HG02884 (cell line): ENCODE data around the gene LKAAEAR1.

Source experiments
- ATAC-seq: cut with Tn5 transposase; IDR thresholded peaks from one replicate; pipeline ENCODE4 v1.9.1; 2021; ENCODE audit warnings: mild to moderate bottlenecking, moderate library complexity; ENCODE audit not compliant: unreplicated experiment

The LKAAEAR1 gene

GRCh38 chr20:64080013-64080812 lies 4.0 kb downstream of the LKAAEAR1 start, which contains the start of gene OPRL1:
Gene OPRL1 (plus strand): TSS chr20:64080082. CDS start chr20:64092721, 12,639 bp downstream.
- ATAC-seq = no peak

DNA sequence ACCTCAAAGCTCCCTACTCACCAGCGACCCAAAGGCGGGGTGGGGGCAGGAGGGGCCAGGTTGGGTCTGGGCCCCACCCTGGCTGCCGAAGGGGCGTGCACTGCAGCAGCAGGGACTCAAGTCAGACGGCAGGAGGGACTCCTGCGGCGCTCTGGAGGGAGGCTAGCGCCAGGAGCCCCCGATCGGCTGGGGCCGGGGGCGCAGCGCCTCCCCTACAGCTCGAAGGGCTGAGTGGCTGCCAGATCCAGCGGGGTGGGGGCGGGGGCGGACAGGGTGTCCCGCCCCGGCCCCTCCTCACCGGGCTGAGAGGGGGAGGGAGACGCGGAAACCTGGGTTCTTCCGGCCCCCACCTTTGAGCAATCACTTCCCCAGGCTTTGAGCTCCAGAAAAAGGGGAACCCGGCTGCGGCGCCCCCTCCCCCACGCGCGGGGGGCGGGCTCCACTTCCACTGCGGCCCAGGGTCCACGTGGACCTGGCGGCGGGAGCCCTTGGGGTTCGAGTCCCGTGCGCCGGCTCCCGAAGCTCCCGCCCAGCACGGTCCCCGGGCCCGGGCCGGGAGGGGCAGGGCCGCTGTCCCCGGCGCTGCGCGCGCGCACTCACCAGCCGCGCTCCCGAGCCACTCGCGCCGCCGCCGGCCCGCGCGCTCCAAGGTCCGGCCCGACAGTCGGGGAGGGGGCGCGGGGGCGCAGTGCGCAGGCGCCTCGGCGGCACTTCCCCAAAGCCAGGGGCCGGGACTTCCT lies 4.8 kb downstream of the LKAAEAR1 start, which contains the start of gene RGS19:
TSS of gene RGS19 (minus strand) at position 246 of the 740 bp plus-strand sequence. CDS start 2,632 bp downstream, outside the sequence.
- no peak for ATAC-seq

GRCh38 chr20:64078934-64079272 lies 5.3 kb downstream of the LKAAEAR1 start:
- no peak for ATAC-seq

DNA sequence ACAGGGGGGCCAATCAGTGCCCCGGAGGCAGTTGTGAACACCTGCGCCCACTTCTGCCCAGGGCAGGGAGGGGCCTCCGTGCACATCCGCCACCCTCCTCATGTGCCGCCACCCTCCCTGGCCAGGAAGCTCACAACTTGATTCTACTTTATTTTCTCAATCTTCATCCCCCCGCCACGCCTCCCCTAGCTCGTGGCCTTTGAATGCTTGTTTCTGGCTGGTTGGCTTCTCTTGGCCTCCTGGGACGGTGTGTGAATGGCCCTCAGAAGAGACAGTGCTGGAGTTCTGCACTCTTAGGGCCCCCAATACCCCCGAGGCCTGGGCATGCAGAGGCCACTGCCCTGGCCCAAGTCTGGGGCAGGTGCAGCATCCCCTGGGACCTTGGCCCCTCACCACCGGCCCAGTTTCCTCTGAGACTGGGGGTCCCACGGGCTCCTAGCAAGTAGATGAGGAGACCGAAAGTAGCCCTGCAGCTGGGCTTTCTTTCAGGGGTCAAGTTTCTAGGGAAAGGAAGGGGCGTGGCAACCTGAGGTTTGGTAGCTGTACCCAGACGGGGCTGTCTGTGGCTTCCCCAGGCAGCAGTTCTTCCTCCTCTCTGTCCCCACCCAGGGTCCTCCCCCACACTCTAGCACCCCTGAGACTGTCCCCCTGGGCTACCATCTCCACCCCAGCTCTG lies 6.2 kb downstream of the LKAAEAR1 start:
- ATAC-seq = no peak

DNA sequence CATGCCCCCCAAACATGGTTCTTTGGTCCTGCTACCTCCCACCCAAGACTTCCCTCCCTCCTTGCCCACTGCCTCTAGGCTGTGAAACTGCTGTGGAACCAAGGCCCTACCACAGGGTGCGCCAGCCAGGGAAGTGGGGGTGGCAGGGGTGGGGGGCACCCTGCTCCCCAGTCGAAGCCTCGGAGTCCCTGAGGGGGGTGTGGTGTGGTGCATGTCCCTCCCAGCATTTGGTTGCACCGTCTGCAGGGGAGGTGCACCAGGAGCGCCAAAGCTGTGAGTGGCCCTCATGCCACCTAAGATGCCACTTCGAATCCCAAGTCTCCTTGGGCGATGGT lies 6.7 kb downstream of the LKAAEAR1 start:
- no peak for ATAC-seq

GRCh38 chr20:64077094-64077493 lies 7.1 kb downstream of the LKAAEAR1 start:
- no peak for ATAC-seq

DNA sequence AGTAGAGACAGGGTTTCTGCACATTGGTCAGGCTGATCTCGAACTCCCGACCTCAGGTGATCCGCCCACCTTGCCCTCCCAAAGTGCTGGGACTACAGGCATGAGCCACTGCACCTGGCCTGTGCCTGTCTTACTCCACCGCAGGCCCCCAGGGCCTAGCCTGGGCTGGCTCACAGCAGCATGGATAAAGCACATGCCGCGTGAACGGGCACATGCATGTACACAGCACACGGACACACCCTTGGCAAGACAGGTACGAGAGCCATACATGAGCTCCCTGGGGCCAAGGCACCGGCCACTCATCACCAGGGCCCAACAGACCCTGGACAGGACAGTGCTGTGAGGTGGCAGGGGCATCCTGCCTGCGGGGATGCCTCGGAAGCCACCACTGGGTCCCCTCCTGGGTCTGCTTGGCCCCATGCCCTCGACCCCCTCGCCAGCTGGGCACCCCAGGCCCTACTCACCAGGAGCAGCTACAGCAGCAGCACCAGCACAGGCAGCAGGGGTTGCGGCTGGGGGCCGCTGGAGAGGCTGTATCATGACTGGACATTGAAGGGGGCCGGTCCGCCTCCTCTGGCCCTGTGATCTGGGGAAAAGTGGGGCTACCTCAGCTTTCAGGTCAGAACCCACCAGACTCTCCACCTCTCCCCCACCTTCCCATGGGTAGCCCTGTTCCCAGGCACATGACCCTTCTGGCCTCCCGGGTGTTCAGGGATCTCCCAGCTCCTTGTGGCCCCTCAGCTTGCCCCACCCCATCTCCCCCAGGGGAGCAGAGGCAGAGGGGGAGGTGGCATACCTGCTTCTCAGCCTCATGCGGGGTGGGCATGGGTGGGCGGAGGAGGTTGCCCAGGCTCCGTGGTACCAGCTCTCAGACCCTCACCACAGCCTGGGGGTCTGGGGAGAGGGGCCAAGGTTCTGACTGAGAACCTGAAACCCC lies 7.9 kb downstream of the LKAAEAR1 start:
- no peak for ATAC-seq

GRCh38 chr20:64075556-64075955 lies 8.6 kb downstream of the LKAAEAR1 start:
- no peak for ATAC-seq

- ATAC-seq = no peak
Observed at GRCh38 chr20:64074963-64075362, 9.2 kb downstream of the LKAAEAR1 start.

- ATAC-seq = no peak
Observed at GRCh38 chr20:64074184-64074789, 9.9 kb downstream of the LKAAEAR1 start.

DNA sequence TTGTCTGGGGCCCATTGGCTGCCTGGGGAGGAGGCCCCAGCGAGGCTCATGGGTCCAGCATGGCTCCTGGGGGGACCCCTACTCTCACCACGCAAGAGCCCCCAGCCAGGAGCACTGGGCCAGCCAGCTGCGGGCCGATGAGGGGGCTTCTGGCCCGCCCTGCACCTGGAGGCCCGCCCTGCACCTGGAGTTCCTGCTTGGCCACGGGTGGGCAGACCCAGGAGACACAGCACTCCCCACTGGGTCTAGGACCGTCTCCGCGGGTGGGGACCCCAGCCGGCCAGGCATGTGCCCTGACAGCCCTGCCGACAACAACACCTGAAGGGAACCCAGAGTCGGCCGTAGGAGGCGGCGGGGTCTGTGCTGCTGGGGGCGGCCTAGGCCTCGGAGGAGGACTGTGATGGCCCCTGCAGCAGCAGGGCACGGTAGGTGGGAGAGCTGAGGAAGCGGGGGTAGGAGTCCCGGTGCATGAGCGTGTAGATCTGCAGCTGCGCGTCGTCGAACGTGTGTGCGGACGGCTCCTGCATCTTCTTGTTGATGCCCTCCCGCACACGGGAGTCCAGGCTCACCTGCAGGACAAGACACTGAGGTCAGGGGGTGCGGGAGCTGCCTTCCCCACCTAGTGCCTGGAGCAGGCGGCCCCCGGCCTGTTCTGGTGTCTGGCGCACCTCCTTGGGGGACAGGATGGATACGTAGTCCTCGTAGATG lies 10.6 kb downstream of the LKAAEAR1 start:
- ATAC-seq = no peak

GRCh38 chr20:64072498-64073063 lies 11.6 kb downstream of the LKAAEAR1 start:
- ATAC-seq = no peak

- ATAC-seq = no peak
Observed at GRCh38 chr20:64071341-64072332, 12.6 kb downstream of the LKAAEAR1 start.

GRCh38 chr20:64070244-64070993 lies 13.8 kb downstream of the LKAAEAR1 start:
- no peak for ATAC-seq

DNA sequence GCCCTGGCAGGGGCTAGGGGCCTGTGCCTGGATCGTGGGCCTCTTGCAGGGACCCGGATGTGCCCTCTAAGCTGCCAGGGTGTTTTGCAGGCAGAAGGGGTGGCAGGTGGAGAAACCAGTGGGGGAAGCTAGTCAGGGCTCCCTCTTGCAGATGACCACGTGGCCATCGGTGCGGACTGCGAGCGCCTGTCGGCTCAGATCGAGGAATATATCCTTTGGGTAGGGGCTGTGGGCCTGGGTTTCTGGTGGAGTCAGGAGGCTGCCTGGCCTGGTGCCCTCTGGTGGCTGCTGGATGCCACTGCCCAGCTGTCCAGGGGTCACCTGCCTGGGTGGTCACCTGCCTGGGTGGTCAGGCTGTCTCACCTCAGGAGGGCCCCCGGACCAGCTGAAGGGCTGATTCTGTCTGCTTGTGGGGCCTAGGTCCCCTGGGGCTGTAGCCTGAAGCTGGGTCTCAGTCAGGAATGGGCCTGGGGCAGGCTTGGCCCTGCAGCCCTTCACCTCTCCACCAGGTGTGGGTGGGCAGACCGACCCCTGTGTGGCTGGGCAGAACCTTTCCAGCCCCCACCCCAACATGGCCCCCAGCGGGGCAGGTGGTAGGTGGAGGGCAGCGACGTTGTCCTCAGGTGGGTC lies 14.5 kb downstream of the LKAAEAR1 start:
- no peak for ATAC-seq

DNA sequence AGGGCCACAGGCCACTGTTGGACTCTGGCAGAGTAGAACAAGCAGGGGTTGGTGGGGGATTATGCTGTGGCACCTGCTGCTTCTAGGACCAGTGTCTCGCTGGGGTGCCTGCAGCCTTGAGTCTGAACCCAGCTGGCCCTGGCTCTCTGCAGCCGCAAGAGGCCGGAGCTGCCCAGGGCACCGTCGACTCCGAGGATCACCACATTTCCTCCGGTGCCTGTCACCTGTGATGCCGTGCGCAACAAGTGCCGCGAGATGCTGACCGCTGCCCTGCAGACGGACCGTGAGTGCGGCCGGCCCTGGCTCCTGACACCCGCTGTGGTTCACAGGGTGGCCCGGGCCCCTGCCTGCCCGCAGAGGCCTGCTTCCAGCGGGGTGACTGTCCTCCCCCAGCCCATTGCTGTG lies 15.0 kb downstream of the LKAAEAR1 start:
- ATAC-seq = no peak
